ENCODE data around the gene SNTG2.
A peak's percentile ranks its signal among the peaks of the same experiment; 100 is the strongest.
"Not testable (repeated sequence)": the region's sequence is repeated elsewhere in the genome, so short reads cannot be mapped to it uniquely, and the experiment has no call there.

The SNTG2 gene

GRCh38 chr2:1192121-1192520 is 241.5 kb downstream of the SNTG2 start:
- DNase-seq (ENCODE audit: low read depth) = no peak

GRCh38 chr2:1193801-1194200 is 243.2 kb downstream of the SNTG2 start:
- DNase-seq (ENCODE audit: low read depth) = no peak

- no peak for DNase-seq (ENCODE audit: low read depth)
These were observed 253.1 kb downstream of the SNTG2 start for GRCh38 chr2:1203772-1204171.

GRCh38 chr2:1205853-1206252 is 255.2 kb downstream of the SNTG2 start:
- DNase-seq (ENCODE audit: low read depth) = no peak

- no peak for DNase-seq (ENCODE audit: low read depth)
These were observed 257.4 kb downstream of the SNTG2 start for GRCh38 chr2:1207962-1208510.

- DNase-seq (ENCODE audit: low read depth) = no peak
These were observed 257.9 kb downstream of the SNTG2 start for GRCh38 chr2:1208522-1208921.

- no peak for DNase-seq (ENCODE audit: low read depth)
These were observed 258.6 kb downstream of the SNTG2 start for GRCh38 chr2:1209246-1209645.

GRCh38 chr2:1209761-1210160 is 259.1 kb downstream of the SNTG2 start:
- DNase-seq (ENCODE audit: low read depth) = no peak

- no peak for DNase-seq (ENCODE audit: low read depth)
These were observed 259.7 kb downstream of the SNTG2 start for GRCh38 chr2:1210352-1210751.

GRCh38 chr2:1219901-1220573 is 269.4 kb downstream of the SNTG2 start:
- DNase-seq (ENCODE audit: low read depth) = no peak

GRCh38 chr2:1222056-1222455 is 271.4 kb downstream of the SNTG2 start:
- DNase-seq (ENCODE audit: low read depth) = no peak

- DNase-seq (ENCODE audit: low read depth) = no peak
These were observed 273.1 kb downstream of the SNTG2 start for GRCh38 chr2:1223791-1224190.

- DNase-seq (ENCODE audit: low read depth) = no peak
These were observed 274.3 kb downstream of the SNTG2 start for GRCh38 chr2:1224901-1225300.

- DNase-seq (ENCODE audit: low read depth) = no peak
These were observed 276.1 kb downstream of the SNTG2 start for GRCh38 chr2:1226766-1227165.

GRCh38 chr2:1227274-1227900 is 276.7 kb downstream of the SNTG2 start:
- no peak for DNase-seq (ENCODE audit: low read depth)

GRCh38 chr2:1229596-1229995 is 278.9 kb downstream of the SNTG2 start:
- DNase-seq (ENCODE audit: low read depth) = not testable (repeated sequence)

- DNase-seq (ENCODE audit: low read depth) = no peak
These were observed 279.7 kb downstream of the SNTG2 start for GRCh38 chr2:1230155-1230893.

- DNase-seq (ENCODE audit: low read depth) = no peak
These were observed 280.9 kb downstream of the SNTG2 start for GRCh38 chr2:1231466-1232063.

- DNase-seq (ENCODE audit: low read depth) = no peak
These were observed 282.6 kb downstream of the SNTG2 start for GRCh38 chr2:1233281-1233680.

GRCh38 chr2:1234731-1235308 is 284.2 kb downstream of the SNTG2 start:
- DNase-seq (ENCODE audit: low read depth) = peak; percentile 61

- no peak for DNase-seq (ENCODE audit: low read depth)
These were observed 285.2 kb downstream of the SNTG2 start for GRCh38 chr2:1235806-1236205.

- DNase-seq (ENCODE audit: low read depth) = no peak
These were observed 286.0 kb downstream of the SNTG2 start for GRCh38 chr2:1236606-1237005.

Measured in non-pigmented ciliary epithelial cell (primary cell).